SK-N-SH treated with all-trans-retinoic acid at 6 μM for 48 hours (cell line): ENCODE data around the gene RPL7L1.

Source experiments
- ATAC-seq: fragments of 200-7000 bp; cut with Tn5 transposase; 3 replicates; pipeline ENCODE4 v1.9.1; 2020; ENCODE audit warnings: mild to moderate bottlenecking, moderate library complexity
- ARNTL ChIP-seq: fragments of 450-650 bp; formaldehyde crosslinking; IDR thresholded peaks from 2 replicates; pipeline ENCODE4 v1.5.0; 2020; ENCODE audit warnings: low read depth, mild to moderate bottlenecking, moderate library complexity, borderline replicate concordance
- BACH2 ChIP-seq: fragments of 250-450 bp; sonication (Bioruptor Pico); IDR thresholded peaks from 2 replicates; pipeline ENCODE4 v1.9.0; 2021; ENCODE audit warnings: mild to moderate bottlenecking, borderline replicate concordance
- CSDC2 ChIP-seq: fragments of 250-450 bp; sonication (Bioruptor Pico); IDR thresholded peaks from 2 replicates; pipeline ENCODE4 v1.5.0; 2020; ENCODE audit warnings: mild to moderate bottlenecking, moderate library complexity
- ESRRG ChIP-seq: fragments of 250-450 bp; sonication (Bioruptor Pico); IDR thresholded peaks from 2 replicates; pipeline ENCODE4 v1.6.1; 2021; ENCODE audit warnings: mild to moderate bottlenecking
- GLIS3 ChIP-seq: fragments of 250-450 bp; sonication (Bioruptor Pico); IDR thresholded peaks from 2 replicates; pipeline ENCODE4 v1.5.0; 2020; ENCODE audit warnings: mild to moderate bottlenecking, moderate library complexity
- ISL1 ChIP-seq: fragments of 250-450 bp; sonication (Bioruptor Pico); IDR thresholded peaks from 2 replicates; pipeline ENCODE4 v2.1.2; 2022; ENCODE audit warnings: mild to moderate bottlenecking, moderate library complexity
- OSR1 ChIP-seq: fragments of 250-450 bp; sonication (Bioruptor Pico); IDR thresholded peaks from 2 replicates; pipeline ENCODE4 v1.8.0; 2022; ENCODE audit warnings: moderate library complexity, mild to moderate bottlenecking, inconsistent platforms
- PATZ1 ChIP-seq: fragments of 250-450 bp; sonication (Bioruptor Pico); IDR thresholded peaks from 2 replicates; pipeline ENCODE4 v1.8.0; 2020; ENCODE audit warnings: mild to moderate bottlenecking, moderate library complexity, borderline replicate concordance
- PPARA ChIP-seq: fragments of 250-450 bp; sonication (Bioruptor Pico); IDR thresholded peaks from 2 replicates; pipeline ENCODE4 v1.5.0; 2020; ENCODE audit warnings: mild to moderate bottlenecking, borderline replicate concordance
- RARB ChIP-seq: fragments of 250-450 bp; sonication (Bioruptor Pico); IDR thresholded peaks from 2 replicates; pipeline ENCODE4 v1.8.0; 2021; ENCODE audit warnings: mild to moderate bottlenecking, moderate library complexity
- SNAI2 ChIP-seq: fragments of 250-450 bp; sonication (Bioruptor Pico); IDR thresholded peaks from 2 replicates; pipeline ENCODE4 v1.5.0; 2020; ENCODE audit warnings: mild to moderate bottlenecking, moderate library complexity
- TCF4 ChIP-seq: fragments of 250-450 bp; sonication (Bioruptor Pico); IDR thresholded peaks from 2 replicates; pipeline ENCODE4 v1.8.0; 2021; ENCODE audit warnings: mild to moderate bottlenecking, moderate library complexity, borderline replicate concordance
- TOX ChIP-seq: fragments of 250-450 bp; sonication (Bioruptor Pico); IDR thresholded peaks from 2 replicates; pipeline ENCODE4 v1.8.0; 2021; ENCODE audit warnings: mild to moderate bottlenecking, moderate library complexity, borderline replicate concordance
- ZC3H10 ChIP-seq: fragments of 250-450 bp; sonication (Bioruptor Pico); IDR thresholded peaks from 2 replicates; pipeline ENCODE4 v1.5.1; 2021; ENCODE audit warnings: mild to moderate bottlenecking, moderate library complexity
- ZFP3 ChIP-seq: fragments of 250-450 bp; sonication (Bioruptor Pico); IDR thresholded peaks from 2 replicates; pipeline ENCODE4 v1.5.0; 2020; ENCODE audit warnings: mild to moderate bottlenecking, moderate library complexity
- ZFP30 ChIP-seq: fragments of 450-650 bp; formaldehyde crosslinking; IDR thresholded peaks from 2 replicates; pipeline ENCODE4 v1.5.0; 2022; ENCODE audit warnings: mild to moderate bottlenecking, moderate library complexity
- ZNF565 ChIP-seq: fragments of 450-650 bp; formaldehyde crosslinking; conservative IDR thresholded peaks from 2 replicates; pipeline ENCODE4 v1.5.0; 2020; ENCODE audit warnings: low read depth, mild to moderate bottlenecking, moderate library complexity
- ZNF70 ChIP-seq: fragments of 450-650 bp; formaldehyde crosslinking; IDR thresholded peaks from 2 replicates; pipeline ENCODE4 v1.5.0; 2020; ENCODE audit warnings: mild to moderate bottlenecking, moderate library complexity
- TF ChIP-seq, protein P1 (sequence below): fragments of 250-450 bp; sonication (Bioruptor Pico); IDR thresholded peaks from 2 replicates; pipeline ENCODE4 v1.8.0; 2021; ENCODE audit warnings: low read depth, mild to moderate bottlenecking, moderate library complexity, borderline replicate concordance
- TF ChIP-seq, protein P2 (sequence below): fragments of 250-450 bp; sonication (Bioruptor Pico); IDR thresholded peaks from 2 replicates; pipeline ENCODE4 v1.5.1; 2021; ENCODE audit warnings: mild to moderate bottlenecking, moderate library complexity
- TF ChIP-seq, protein P3 (sequence below): fragments of 250-450 bp; sonication (Bioruptor Pico); IDR thresholded peaks from 2 replicates; pipeline ENCODE4 v1.5.1; 2020; ENCODE audit warnings: low read depth, mild to moderate bottlenecking, moderate library complexity
- TF ChIP-seq, protein P4 (sequence below): fragments of 250-450 bp; sonication (Bioruptor Pico); IDR thresholded peaks from 2 replicates; pipeline ENCODE4 v1.5.0; 2020; ENCODE audit warnings: mild to moderate bottlenecking, moderate library complexity

Gene RPL7L1

GRCh38 chr6:42914546-42914945 is 35.1 kb downstream of the RPL7L1 start:
- TF ChIP-seq ESRRG (CRISPR knock-in tag) (no peak), ZFP3 (CRISPR knock-in tag) (no peak)
- no peak for ATAC-seq

DNA sequence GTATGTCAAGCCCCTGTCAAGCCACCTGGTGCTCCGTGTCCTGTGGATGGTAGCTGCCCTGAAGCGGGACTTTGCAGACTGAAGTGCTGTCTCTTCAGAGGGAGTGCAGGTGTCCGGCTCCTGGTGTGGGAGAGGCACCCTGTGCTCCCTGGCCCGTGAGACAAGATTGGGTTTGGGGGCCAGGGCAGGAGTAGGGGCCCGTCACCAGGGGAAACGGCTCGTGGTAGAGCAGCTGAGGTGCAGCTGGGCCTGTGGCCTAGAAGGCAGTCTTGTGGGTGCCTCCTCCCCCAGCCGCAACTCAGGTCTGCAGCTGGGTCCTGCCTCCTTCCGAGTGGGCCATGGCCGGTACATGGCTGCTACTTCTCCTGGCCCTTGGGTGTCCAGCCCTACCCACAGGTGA is 36.3 kb downstream of the RPL7L1 start, which contains the start of gene PTCRA:
TSS of gene PTCRA (plus strand) at position 322 of the 400 bp plus-strand sequence. CDS start at position 339, 17 bp downstream.
- ATAC-seq: no peak
- TF ChIP-seq PATZ1 (CRISPR knock-in tag) (no peak), ZNF70 (no peak), ZFP30 (CRISPR knock-in tag) (no peak), ARNTL (CRISPR knock-in tag) (no peak), SNAI2 (CRISPR knock-in tag) (no peak), ISL1 (CRISPR knock-in tag) (no peak)
- TF ChIP-seq, protein P1, sequence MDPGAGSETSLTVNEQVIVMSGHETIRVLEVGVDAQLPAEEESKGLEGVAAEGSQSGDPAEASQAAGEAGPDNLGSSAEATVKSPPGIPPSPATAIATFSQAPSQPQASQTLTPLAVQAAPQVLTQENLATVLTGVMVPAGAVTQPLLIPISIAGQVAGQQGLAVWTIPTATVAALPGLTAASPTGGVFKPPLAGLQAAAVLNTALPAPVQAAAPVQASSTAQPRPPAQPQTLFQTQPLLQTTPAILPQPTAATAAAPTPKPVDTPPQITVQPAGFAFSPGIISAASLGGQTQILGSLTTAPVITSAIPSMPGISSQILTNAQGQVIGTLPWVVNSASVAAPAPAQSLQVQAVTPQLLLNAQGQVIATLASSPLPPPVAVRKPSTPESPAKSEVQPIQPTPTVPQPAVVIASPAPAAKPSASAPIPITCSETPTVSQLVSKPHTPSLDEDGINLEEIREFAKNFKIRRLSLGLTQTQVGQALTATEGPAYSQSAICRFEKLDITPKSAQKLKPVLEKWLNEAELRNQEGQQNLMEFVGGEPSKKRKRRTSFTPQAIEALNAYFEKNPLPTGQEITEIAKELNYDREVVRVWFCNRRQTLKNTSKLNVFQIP (CRISPR knock-in tag): no peak
- TF ChIP-seq, protein P2, sequence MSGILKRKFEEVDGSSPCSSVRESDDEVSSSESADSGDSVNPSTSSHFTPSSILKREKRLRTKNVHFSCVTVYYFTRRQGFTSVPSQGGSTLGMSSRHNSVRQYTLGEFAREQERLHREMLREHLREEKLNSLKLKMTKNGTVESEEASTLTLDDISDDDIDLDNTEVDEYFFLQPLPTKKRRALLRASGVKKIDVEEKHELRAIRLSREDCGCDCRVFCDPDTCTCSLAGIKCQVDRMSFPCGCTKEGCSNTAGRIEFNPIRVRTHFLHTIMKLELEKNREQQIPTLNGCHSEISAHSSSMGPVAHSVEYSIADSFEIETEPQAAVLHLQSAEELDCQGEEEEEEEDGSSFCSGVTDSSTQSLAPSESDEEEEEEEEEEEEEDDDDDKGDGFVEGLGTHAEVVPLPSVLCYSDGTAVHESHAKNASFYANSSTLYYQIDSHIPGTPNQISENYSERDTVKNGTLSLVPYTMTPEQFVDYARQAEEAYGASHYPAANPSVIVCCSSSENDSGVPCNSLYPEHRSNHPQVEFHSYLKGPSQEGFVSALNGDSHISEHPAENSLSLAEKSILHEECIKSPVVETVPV (CRISPR knock-in tag): no peak

GRCh38 chr6:42916288-42916687 is 36.9 kb downstream of the RPL7L1 start:
- TF ChIP-seq ZNF565 (CRISPR knock-in tag): no peak
- TF ChIP-seq ISL1 (CRISPR knock-in tag): no peak
- no peak for TF ChIP-seq ZNF70
- TF ChIP-seq, protein P2 (CRISPR knock-in tag): no peak
- TF ChIP-seq CSDC2: no peak
- no peak for TF ChIP-seq ZFP3 (CRISPR knock-in tag)
- TF ChIP-seq ESRRG (CRISPR knock-in tag): no peak
- no peak for TF ChIP-seq ZC3H10 (CRISPR knock-in tag)
- TF ChIP-seq RARB (CRISPR knock-in tag): no peak
- TF ChIP-seq PPARA (CRISPR knock-in tag): no peak
- TF ChIP-seq, protein P3, sequence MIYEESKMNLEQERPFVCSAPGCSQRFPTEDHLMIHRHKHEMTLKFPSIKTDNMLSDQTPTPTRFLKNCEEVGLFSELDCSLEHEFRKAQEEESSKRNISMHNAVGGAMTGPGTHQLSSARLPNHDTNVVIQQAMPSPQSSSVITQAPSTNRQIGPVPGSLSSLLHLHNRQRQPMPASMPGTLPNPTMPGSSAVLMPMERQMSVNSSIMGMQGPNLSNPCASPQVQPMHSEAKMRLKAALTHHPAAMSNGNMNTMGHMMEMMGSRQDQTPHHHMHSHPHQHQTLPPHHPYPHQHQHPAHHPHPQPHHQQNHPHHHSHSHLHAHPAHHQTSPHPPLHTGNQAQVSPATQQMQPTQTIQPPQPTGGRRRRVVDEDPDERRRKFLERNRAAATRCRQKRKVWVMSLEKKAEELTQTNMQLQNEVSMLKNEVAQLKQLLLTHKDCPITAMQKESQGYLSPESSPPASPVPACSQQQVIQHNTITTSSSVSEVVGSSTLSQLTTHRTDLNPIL (CRISPR knock-in tag): no peak
- no peak for TF ChIP-seq GLIS3 (CRISPR knock-in tag)
- ATAC-seq: no peak

DNA sequence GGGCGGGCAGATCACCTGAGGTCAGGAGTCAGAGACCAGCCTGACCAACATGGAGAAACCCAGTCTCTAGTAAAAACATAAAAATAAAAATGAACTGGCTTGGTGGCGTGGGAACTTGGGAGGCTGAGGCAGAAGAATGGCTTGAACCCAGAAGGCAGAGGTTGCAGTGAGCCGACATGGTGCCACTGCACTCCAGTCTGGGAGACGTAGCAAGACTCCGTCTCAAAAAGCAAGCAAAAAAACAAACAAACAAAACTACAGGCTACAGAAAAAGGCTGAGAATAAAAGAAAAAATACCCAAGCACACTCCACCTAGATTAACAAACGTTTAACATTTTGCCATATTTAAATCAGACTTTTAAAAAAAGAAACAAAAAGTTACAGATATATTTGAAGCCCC is 42.4 kb downstream of the RPL7L1 start:
- no peak for ATAC-seq
- TF ChIP-seq ZFP3 (CRISPR knock-in tag): no peak
- TF ChIP-seq ZNF565 (CRISPR knock-in tag): no peak
- no peak for TF ChIP-seq CSDC2
- TF ChIP-seq RARB (CRISPR knock-in tag): no peak
- TF ChIP-seq BACH2 (CRISPR knock-in tag): no peak
- no peak for TF ChIP-seq OSR1 (CRISPR knock-in tag)
- TF ChIP-seq TOX (CRISPR knock-in tag): no peak
- TF ChIP-seq TCF4: no peak
- TF ChIP-seq, protein P3 (CRISPR knock-in tag): no peak
- TF ChIP-seq, protein P4, sequence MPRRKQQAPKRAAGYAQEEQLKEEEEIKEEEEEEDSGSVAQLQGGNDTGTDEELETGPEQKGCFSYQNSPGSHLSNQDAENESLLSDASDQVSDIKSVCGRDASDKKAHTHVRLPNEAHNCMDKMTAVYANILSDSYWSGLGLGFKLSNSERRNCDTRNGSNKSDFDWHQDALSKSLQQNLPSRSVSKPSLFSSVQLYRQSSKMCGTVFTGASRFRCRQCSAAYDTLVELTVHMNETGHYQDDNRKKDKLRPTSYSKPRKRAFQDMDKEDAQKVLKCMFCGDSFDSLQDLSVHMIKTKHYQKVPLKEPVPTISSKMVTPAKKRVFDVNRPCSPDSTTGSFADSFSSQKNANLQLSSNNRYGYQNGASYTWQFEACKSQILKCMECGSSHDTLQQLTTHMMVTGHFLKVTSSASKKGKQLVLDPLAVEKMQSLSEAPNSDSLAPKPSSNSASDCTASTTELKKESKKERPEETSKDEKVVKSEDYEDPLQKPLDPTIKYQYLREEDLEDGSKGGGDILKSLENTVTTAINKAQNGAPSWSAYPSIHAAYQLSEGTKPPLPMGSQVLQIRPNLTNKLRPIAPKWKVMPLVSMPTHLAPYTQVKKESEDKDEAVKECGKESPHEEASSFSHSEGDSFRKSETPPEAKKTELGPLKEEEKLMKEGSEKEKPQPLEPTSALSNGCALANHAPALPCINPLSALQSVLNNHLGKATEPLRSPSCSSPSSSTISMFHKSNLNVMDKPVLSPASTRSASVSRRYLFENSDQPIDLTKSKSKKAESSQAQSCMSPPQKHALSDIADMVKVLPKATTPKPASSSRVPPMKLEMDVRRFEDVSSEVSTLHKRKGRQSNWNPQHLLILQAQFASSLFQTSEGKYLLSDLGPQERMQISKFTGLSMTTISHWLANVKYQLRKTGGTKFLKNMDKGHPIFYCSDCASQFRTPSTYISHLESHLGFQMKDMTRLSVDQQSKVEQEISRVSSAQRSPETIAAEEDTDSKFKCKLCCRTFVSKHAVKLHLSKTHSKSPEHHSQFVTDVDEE (CRISPR knock-in tag): no peak
- no peak for TF ChIP-seq SNAI2 (CRISPR knock-in tag)
- TF ChIP-seq ARNTL (CRISPR knock-in tag): no peak
- TF ChIP-seq, protein P2 (CRISPR knock-in tag): no peak
- TF ChIP-seq ZFP30 (CRISPR knock-in tag): no peak
- TF ChIP-seq ISL1 (CRISPR knock-in tag): no peak
